H1 (cell line): ENCODE measurements around the gene PDZD11.

ENCODE experiments used
- CBX5 ChIP-seq: fragments of 300-800, 300-1000 bp; sonication (generic); IDR thresholded peaks from 2 replicates; pipeline ENCODE4 v1.7.1; 2016; ENCODE audit warnings: antibody characterized with exemption, low read length, low read depth
- CEBPB ChIP-seq: IDR thresholded peaks from 2 replicates; pipeline ENCODE4 v1.6.1; 2012; ENCODE audit warnings: low read depth, low read length
- CHD2 ChIP-seq: IDR thresholded peaks from 2 replicates; pipeline ENCODE4 v1.6.1; 2012; ENCODE audit warnings: low read length, improper control_type of control experiment
- EZH2 ChIP-seq: fragments of 200-600 bp; sonication (generic); IDR thresholded peaks from 2 replicates; pipeline ENCODE4 v1.7.1; 2012; ENCODE audit warnings: low read depth, mild to moderate bottlenecking, moderate library complexity, low read length, inconsistent platforms; ENCODE audit not compliant: severe bottlenecking
- KDM1A ChIP-seq: fragments of 200-600, 300-600 bp; sonication (generic); IDR thresholded peaks from 2 replicates; pipeline ENCODE4 v1.7.1; 2016; ENCODE audit warnings: mild to moderate bottlenecking, low read length, borderline replicate concordance
- NRF1 ChIP-seq: IDR thresholded peaks from 2 replicates; pipeline ENCODE4 v1.6.1; 2011; ENCODE audit warnings: mild to moderate bottlenecking, low read depth, low read length, improper control_type of control experiment
- RNF2 ChIP-seq: fragments of 200-900, 300-1000 bp; sonication (generic); IDR thresholded peaks from 2 replicates; pipeline ENCODE4 v1.7.1; 2016; ENCODE audit warnings: borderline replicate concordance, low read depth, mild to moderate bottlenecking, antibody characterized with exemption, low read length; ENCODE audit not compliant: poor library complexity, severe bottlenecking; ENCODE audit errors: missing control alignments
- SUZ12 ChIP-seq: fragments of 200-600 bp; sonication (generic); IDR thresholded peaks from 2 replicates; pipeline ENCODE4 v1.6.1; 2012; ENCODE audit warnings: mild to moderate bottlenecking, inconsistent platforms, low read length, moderate library complexity, mixed read lengths
- TF ChIP-seq, protein P1 (sequence below): IDR thresholded peaks from 2 replicates; pipeline ENCODE4 v1.6.1; 2011; ENCODE audit warnings: low read depth, mild to moderate bottlenecking, low read length; ENCODE audit not compliant: insufficient read depth
- TF ChIP-seq, protein P2 (sequence below), 3 experiments: IDR thresholded peaks; 1 replicate in 2 of 3; 2 replicates in 1 of 3; pipeline versions ENCODE4 v1.5.1 to v1.6.1; 2011; ENCODE audit warnings: low read length in 3 of 3, mild to moderate bottlenecking in 3 of 3, inconsistent platforms in 2 of 3, low read depth in 1 of 3, moderate library complexity in 1 of 3; ENCODE audit not compliant: insufficient read depth in 1 of 3; ENCODE audit errors: control extremely low read depth in 1 of 3
- TF ChIP-seq, protein P3 (sequence below): IDR thresholded peaks from 2 replicates; pipeline ENCODE4 v1.6.1; 2012; ENCODE audit warnings: low read length, inconsistent platforms

DNA sequence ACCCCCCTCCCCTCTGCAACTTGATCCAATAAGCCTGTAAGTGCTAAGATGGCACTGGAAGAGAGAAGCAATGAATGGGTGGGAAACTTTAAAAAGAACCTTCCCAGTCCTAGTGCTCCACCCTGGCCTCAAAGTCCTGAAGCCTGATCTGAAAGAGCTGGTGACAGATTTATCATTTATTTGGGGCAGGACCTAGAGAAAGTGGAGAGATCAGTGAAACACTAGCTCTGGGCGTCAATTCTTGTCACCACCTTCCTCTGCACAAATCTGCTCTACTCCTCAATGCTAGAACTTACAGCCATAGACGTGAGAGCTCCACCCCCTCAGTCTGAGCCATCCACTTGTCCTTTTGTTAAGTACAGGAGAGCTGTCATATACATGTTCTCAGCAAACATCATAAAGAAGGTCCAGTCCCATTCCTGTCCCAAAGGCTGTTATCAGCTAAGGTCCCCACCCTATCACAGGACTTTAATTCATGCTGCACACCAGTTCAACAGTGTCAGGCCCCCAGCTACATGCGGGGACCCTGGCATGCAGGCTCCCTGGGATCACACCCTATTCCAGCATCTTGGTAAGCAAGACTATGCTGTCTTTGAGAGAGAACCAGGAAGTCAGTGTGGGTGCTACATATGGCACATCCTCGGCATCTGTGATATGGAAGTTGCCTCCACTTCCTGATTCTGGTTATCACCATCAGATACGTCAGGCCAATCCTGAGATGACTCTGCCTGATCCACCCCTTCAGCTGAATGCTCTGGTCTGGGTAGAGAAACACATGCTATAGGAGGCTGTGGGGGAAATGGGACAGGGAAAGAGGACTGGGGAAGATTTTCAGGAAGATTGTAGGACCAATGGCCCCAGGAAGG is 32.1 kb downstream of the PDZD11 start:
- TF ChIP-seq EZH2 = no peak
- TF ChIP-seq NRF1 = no peak
- TF ChIP-seq CBX5 = no peak
- no peak for TF ChIP-seq RNF2
- TF ChIP-seq, protein P1, sequence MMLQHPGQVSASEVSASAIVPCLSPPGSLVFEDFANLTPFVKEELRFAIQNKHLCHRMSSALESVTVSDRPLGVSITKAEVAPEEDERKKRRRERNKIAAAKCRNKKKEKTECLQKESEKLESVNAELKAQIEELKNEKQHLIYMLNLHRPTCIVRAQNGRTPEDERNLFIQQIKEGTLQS = no peak
- TF ChIP-seq, protein P2, sequence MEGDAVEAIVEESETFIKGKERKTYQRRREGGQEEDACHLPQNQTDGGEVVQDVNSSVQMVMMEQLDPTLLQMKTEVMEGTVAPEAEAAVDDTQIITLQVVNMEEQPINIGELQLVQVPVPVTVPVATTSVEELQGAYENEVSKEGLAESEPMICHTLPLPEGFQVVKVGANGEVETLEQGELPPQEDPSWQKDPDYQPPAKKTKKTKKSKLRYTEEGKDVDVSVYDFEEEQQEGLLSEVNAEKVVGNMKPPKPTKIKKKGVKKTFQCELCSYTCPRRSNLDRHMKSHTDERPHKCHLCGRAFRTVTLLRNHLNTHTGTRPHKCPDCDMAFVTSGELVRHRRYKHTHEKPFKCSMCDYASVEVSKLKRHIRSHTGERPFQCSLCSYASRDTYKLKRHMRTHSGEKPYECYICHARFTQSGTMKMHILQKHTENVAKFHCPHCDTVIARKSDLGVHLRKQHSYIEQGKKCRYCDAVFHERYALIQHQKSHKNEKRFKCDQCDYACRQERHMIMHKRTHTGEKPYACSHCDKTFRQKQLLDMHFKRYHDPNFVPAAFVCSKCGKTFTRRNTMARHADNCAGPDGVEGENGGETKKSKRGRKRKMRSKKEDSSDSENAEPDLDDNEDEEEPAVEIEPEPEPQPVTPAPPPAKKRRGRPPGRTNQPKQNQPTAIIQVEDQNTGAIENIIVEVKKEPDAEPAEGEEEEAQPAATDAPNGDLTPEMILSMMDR (IDR thresholded peaks at IDR 0.05; ENCODE audit: control extremely low read depth in 1 of 3, insufficient read depth in 1 of 3, low read depth in 1 of 3, low read length in 3 of 3) = no peak
- no peak for TF ChIP-seq CEBPB
- TF ChIP-seq KDM1A = no peak
- TF ChIP-seq SUZ12 = no peak
- TF ChIP-seq, protein P3, sequence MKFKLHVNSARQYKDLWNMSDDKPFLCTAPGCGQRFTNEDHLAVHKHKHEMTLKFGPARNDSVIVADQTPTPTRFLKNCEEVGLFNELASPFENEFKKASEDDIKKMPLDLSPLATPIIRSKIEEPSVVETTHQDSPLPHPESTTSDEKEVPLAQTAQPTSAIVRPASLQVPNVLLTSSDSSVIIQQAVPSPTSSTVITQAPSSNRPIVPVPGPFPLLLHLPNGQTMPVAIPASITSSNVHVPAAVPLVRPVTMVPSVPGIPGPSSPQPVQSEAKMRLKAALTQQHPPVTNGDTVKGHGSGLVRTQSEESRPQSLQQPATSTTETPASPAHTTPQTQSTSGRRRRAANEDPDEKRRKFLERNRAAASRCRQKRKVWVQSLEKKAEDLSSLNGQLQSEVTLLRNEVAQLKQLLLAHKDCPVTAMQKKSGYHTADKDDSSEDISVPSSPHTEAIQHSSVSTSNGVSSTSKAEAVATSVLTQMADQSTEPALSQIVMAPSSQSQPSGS = no peak
- no peak for TF ChIP-seq CHD2
